ENCODE measurements around the gene SLC13A3.

GRCh38 chr20:46626758-46627157 lies 24.5 kb downstream of the SLC13A3 start:
- TF ChIP-seq EZH2 (IDR thresholded peaks at IDR 0.05; ENCODE audit: borderline replicate concordance, low read length) (no peak), CTCF (conservative IDR thresholded peaks at IDR 0.05 in 1 of 2, IDR thresholded peaks at IDR 0.05 in 1 of 2; ENCODE audit: extremely low read depth in 1 of 2, insufficient read depth in 1 of 2, low read depth in 1 of 2, low read length in 2 of 2) (no peak)

Measured in mammary epithelial cell (primary cell).